Measurements from ENCODE around the gene MMAB. TPM values are rescaled to one million over a fixed set of nuclear protein-coding genes. Genes with fewer than 3 reads are reported as not detected.

MMAB gene
- polyA plus RNA-seq, 2 of the 4 experiments (the other 2 are of a cell fraction) = 26.1 to 36.8 TPM

GRCh38 chr12:109540526-109541412, 32.5 kb downstream of the MMAB start (continued):
- TF ChIP-seq KDM5A (IDR thresholded peaks at IDR 0.05) (no peak), NPAS2 (CRISPR knock-in tag; IDR thresholded peaks at IDR 0.05; ENCODE audit: borderline replicate concordance) (no peak), CBX8 (IDR thresholded peaks at IDR 0.05) (no peak)

DNA sequence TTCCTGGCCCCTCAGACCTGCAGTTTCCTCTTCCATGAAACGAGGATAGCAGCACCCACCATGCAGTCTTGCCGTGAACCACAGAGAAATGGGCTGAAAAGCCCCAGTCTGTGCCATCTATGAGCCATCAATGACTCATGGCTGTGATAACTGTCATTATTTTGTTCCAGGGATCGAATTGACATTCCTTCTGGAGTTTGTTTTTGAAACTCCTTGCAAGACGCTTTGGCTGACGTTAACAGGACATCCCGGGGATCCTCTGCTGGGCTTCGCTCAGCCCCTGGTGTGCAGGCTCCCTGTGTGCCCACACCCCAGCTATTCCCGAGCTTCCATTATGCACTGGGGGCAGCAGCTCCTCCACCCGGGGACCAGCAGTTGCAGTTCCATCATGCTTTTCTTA, 33.8 kb downstream of the MMAB start:
- ChIA-PET CTCF (interaction anchor here (1.0 to 1.6 kb wide), 6 partner anchors 21 to 306 kb away, joined by 3 to 4 read pairs (median 4); no protein-coding TSS in a partner anchor), POLR2A (no interaction called here)
- no peak for DNase-seq (ENCODE audit: low read depth in 1 of 2, low spot score in 1 of 2)
- Histone ChIP-seq H3K4me1 (no peaks in the 10 kb centered on the region), H3K4me2 (no peak overlapping the region), H3K4me3 (no peak overlapping the region), H3K9me3 (no peaks in the 10 kb centered on the region), H3K27ac (no peak overlapping the region)
- ATAC-seq = no peak
- no peak for FAIRE-seq
- WGBS (ENCODE audit: missing lambda C conversion rate) = 37% methylated on average over 9 of the region's 9 CpGs
- TF ChIP-seq, protein P1, sequence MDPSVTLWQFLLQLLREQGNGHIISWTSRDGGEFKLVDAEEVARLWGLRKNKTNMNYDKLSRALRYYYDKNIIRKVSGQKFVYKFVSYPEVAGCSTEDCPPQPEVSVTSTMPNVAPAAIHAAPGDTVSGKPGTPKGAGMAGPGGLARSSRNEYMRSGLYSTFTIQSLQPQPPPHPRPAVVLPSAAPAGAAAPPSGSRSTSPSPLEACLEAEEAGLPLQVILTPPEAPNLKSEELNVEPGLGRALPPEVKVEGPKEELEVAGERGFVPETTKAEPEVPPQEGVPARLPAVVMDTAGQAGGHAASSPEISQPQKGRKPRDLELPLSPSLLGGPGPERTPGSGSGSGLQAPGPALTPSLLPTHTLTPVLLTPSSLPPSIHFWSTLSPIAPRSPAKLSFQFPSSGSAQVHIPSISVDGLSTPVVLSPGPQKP (IDR thresholded peaks at IDR 0.05; ENCODE audit: low read depth, low read length) = no peak
- 0 out of 2 replicates have a peak, but pooled peaks have one; percentile 13 for TF ChIP-seq FOSL2 (IDR thresholded peaks at IDR 0.05)
- no peak for TF ChIP-seq FOSL2 (CRISPR knock-in tag; IDR thresholded peaks at IDR 0.05)

DNA sequence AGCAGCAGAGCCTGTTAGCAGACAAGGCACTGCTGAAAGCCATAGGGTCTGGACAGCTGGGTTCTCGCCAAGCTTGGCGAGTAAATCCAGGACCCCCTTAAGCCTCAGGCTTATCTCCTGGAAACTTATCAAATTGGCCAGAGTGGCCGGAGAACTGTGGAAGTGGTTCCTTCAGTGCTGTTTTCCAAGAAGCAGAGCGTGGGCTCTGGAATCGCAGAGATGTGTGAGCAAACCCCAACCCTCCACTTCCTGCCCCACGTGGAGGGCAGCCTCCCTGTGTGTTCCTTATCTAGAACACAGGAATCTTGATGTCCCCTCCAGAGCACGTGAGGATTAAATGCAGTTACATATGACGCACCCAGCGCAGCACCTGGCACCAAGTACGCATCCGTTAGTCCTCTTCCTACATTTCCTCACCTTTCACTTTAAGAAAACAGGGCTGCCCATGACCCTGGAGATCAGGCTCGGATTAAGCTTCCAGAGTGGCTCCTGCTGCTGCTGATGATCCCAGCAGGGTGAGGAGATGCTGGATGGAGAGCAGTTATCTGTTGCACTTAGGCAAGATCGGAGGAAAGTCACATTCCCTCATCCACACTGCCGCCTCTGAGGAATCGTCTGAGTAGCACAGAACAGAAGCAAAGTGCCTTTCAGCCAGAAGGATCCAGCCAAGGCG, 35.0 kb downstream of the MMAB start:
- POLR2A ChIA-PET = no interaction called here

DNA sequence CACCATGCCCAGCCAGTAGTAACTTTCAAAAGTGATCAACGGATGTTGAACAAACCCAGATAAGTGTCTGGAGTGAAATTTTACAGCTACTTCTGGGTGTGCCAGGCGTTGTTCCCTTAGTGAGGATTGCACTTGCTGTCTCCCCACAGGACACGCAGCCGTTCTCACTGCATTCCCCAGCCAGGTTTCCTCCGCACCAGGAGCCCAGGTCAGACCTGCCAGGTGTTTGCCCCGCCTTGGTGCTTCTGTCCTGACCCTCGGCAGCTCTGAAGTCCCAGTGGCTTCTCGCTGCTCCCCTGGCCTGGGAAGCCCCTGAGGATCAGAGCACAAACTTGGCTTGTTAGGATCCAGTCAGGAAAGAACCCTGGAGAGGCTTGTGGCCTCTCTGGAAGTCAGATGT, 36.2 kb downstream of the MMAB start:
- Histone ChIP-seq H3K4me1 (no peaks in the 10 kb centered on the region), H3K9me3 (no peaks in the 10 kb centered on the region), H3K4me3 (no peak overlapping the region), H3K4me2 (no peak overlapping the region), H3K27ac (no peak overlapping the region)
- FAIRE-seq (no peak), DNase-seq (ENCODE audit: low read depth in 1 of 2, low spot score in 1 of 2) (no peak), ATAC-seq (no peak)
- 76% methylated on average over 8 of the region's 8 CpGs for WGBS (ENCODE audit: missing lambda C conversion rate)
- CTCF ChIA-PET = interaction anchor here (0.9 to 1.5 kb wide), 4 partner anchors 12 to 21 kb away, joined by 3 to 5 read pairs (median 4); no protein-coding TSS in a partner anchor
- POLR2A ChIA-PET = no interaction called here
- TF ChIP-seq JUNB (IDR thresholded peaks at IDR 0.05) (no peak), PHF8 (IDR thresholded peaks at IDR 0.05; ENCODE audit: borderline replicate concordance, low read depth) (no peak), JUN (IDR thresholded peaks at IDR 0.05) (no peak), NFE2L2 (conservative IDR thresholded peaks at IDR 0.05; ENCODE audit: low read length) (no peak), KDM5A (IDR thresholded peaks at IDR 0.05) (no peak), BCL3 (IDR thresholded peaks at IDR 0.05) (no peak), CHD4 (IDR thresholded peaks at IDR 0.05; ENCODE audit: borderline replicate concordance) (no peak), BHLHE40 (IDR thresholded peaks at IDR 0.05; ENCODE audit: low read depth, low read length) (no peak), CBX2 (IDR thresholded peaks at IDR 0.05; ENCODE audit: borderline replicate concordance, low read depth) (no peak), CBX8 (IDR thresholded peaks at IDR 0.05) (no peak), KDM1A (IDR thresholded peaks at IDR 0.05; ENCODE audit: low read depth) (no peak), MAZ (IDR thresholded peaks at IDR 0.05; ENCODE audit: borderline replicate concordance, low read depth, low read length) (no peak)
- TF ChIP-seq, protein P2, sequence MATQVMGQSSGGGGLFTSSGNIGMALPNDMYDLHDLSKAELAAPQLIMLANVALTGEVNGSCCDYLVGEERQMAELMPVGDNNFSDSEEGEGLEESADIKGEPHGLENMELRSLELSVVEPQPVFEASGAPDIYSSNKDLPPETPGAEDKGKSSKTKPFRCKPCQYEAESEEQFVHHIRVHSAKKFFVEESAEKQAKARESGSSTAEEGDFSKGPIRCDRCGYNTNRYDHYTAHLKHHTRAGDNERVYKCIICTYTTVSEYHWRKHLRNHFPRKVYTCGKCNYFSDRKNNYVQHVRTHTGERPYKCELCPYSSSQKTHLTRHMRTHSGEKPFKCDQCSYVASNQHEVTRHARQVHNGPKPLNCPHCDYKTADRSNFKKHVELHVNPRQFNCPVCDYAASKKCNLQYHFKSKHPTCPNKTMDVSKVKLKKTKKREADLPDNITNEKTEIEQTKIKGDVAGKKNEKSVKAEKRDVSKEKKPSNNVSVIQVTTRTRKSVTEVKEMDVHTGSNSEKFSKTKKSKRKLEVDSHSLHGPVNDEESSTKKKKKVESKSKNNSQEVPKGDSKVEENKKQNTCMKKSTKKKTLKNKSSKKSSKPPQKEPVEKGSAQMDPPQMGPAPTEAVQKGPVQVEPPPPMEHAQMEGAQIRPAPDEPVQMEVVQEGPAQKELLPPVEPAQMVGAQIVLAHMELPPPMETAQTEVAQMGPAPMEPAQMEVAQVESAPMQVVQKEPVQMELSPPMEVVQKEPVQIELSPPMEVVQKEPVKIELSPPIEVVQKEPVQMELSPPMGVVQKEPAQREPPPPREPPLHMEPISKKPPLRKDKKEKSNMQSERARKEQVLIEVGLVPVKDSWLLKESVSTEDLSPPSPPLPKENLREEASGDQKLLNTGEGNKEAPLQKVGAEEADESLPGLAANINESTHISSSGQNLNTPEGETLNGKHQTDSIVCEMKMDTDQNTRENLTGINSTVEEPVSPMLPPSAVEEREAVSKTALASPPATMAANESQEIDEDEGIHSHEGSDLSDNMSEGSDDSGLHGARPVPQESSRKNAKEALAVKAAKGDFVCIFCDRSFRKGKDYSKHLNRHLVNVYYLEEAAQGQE (IDR thresholded peaks at IDR 0.05) = no peak
- TF ChIP-seq, protein P3, sequence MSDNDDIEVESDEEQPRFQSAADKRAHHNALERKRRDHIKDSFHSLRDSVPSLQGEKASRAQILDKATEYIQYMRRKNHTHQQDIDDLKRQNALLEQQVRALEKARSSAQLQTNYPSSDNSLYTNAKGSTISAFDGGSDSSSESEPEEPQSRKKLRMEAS (IDR thresholded peaks at IDR 0.05) = no peak

More for the DNA sequence above, 35.0 kb downstream of the MMAB start:
- CTCF ChIA-PET = interaction anchor here (1.2 to 1.7 kb wide), 3 partner anchors 22 to 307 kb away, joined by 3 to 4 read pairs (median 3); no protein-coding TSS in a partner anchor
- ATAC-seq (no peak), DNase-seq (ENCODE audit: low read depth in 1 of 2, low spot score in 1 of 2) (no peak), FAIRE-seq (no peak)
- Histone ChIP-seq H3K27ac (no peak overlapping the region), H3K4me1 (no peaks in the 10 kb centered on the region), H3K4me2 (no peak overlapping the region), H3K4me3 (no peak overlapping the region), H3K9me3 (no peaks in the 10 kb centered on the region)
- 83% methylated on average over 16 of the region's 16 CpGs for WGBS (ENCODE audit: missing lambda C conversion rate)
- no peak for TF ChIP-seq POLR2A (IDR thresholded peaks at IDR 0.05; ENCODE audit: low read length)
- no peak for TF ChIP-seq FOXS1 (CRISPR knock-in tag; IDR thresholded peaks at IDR 0.05)
- TF ChIP-seq HOXB13 (CRISPR knock-in tag; IDR thresholded peaks at IDR 0.05; ENCODE audit: low read depth) = no peak
- TF ChIP-seq JUNB (IDR thresholded peaks at IDR 0.05) = no peak
- no peak for TF ChIP-seq KDM1A (IDR thresholded peaks at IDR 0.05; ENCODE audit: low read depth)
- no peak for TF ChIP-seq HOXB5 (CRISPR knock-in tag; IDR thresholded peaks at IDR 0.05)
- TF ChIP-seq, protein P1 (IDR thresholded peaks at IDR 0.05; ENCODE audit: low read depth, low read length) = no peak
- no peak for TF ChIP-seq JUN (IDR thresholded peaks at IDR 0.05)
- TF ChIP-seq ZNF302 (CRISPR knock-in tag; IDR thresholded peaks at IDR 0.05) = no peak
